GM18526 (cell line): Measurements from ENCODE around the gene NES.

Experiments
- POLR2A ChIP-seq: IDR thresholded peaks from 3 replicates; pipeline ENCODE4 v1.6.1; 2011; ENCODE audit not compliant: insufficient read length; ENCODE audit errors: extremely low read depth

The NES gene

GRCh38 chr1:156691665-156692440 lies 14.6 kb upstream of the NES start:
- TF ChIP-seq POLR2A: no peak

GRCh38 chr1:156691191-156691590 lies 14.0 kb upstream of the NES start:
- TF ChIP-seq POLR2A: no peak

- no peak for TF ChIP-seq POLR2A
These were observed 13.4 kb upstream of the NES start for GRCh38 chr1:156690675-156691036.

- TF ChIP-seq POLR2A: no peak
These were observed 12.9 kb upstream of the NES start for GRCh38 chr1:156689953-156690674.

- TF ChIP-seq POLR2A: no peak
These were observed 12.1 kb upstream of the NES start for GRCh38 chr1:156689035-156689952.

- TF ChIP-seq POLR2A: no peak
These were observed 7.1 kb upstream of the NES start for GRCh38 chr1:156684227-156684782.

DNA sequence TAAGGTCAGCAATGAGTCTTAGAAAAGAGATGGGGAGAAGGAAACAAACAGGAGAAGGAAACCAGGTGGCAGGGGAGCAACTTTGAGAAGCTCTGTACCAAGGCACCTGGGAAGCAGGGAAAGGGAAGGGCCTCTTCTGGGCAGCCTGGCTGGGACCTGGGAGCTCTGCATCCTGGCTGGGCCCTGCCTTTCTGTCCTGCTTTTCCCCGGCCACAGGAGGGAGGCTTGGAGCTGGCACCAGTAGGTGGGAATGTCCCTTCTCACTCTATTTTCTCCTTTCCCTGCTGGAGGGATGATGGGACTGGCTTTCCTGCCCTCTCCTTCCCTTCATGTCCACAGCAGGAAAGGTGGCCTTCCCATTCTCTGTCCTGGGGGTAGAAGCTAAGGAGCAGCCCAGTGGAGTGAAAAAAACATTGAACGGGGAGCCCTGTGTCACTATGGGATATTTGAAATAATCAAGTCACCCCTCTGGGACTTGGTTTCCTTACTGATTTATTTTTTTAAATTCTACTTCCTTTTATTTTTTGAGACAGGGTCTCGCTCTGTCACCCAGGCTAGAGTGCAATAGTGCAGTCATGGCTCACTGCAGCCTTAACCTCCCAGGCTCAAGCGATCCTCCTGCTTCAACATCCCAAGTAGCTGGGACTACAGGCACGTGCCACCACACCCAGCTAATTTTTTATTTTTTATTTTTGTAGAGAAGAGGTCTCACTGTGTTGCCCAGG lies 5.1 kb upstream of the NES start:
- TF ChIP-seq POLR2A: no peak

- TF ChIP-seq POLR2A: no peak
These were observed 4.2 kb upstream of the NES start for GRCh38 chr1:156681196-156681960.

DNA sequence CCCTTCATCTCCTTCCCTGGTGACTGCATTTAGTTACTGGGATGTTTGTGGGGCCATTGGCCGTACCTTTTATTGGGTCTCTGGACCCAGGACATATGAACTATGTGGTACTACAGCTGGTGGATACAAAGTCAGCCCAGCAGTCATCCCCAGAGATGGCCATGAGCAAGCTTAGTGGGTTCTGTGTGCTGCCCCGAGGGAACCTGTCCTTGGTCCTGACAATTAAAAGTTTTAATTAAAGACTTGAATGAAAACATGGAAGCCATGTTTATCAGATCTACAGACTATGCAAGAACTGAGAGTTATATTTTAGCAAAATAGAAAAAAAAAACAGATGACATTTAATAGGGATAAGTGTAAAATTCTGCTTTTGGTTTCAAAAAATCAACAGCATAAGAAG lies 2.8 kb upstream of the NES start:
- TF ChIP-seq POLR2A: no peak

DNA sequence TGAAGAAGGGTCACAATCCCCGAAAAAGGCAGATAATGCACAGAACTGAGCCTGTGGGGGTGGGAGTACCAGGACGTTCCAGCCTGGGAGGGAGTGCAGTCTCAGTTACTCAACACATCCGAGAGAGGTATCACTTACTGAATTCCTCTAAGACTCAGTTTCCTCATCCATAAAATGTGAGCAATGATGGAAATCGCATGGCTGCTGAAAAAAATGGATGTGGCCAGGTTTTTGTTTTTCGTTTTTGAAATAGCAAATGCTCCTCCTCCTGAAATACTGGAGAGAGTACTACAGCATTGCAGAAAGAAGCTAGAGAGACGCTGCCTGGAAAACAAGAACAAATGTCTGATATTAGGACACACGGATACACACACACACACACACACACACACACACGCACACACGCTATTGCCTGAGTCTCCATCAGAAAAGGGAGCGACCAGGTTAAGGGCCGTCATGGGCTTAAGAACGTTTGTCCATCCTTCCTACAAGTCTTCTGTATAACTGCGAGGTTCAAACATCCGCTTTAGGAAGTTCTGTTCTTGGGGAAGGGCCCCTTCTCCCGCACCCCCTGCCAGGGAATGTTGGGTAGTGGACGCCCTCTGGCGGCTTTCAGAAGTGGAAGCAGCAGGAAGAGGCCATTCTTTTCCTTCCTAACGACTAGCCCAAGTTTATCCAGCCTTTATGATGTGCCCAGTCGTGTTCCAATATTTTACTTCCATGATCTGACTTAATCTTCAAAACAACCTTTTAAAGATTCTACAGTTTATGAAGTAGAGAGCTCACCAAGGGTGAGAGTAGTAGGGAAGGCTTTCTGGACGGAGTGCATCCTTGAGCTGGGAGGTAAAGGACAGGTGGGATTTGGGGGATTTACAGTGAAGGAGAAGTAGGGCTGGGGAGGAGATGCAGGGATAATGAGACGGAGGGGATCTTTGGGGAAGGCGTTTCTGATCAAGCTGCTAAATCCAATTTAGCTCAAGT lies 699 bp upstream of the NES start:
- no peak for TF ChIP-seq POLR2A

GRCh38 chr1:156676114-156676819 lies 940 bp downstream of the NES start:
- no peak for TF ChIP-seq POLR2A
